IPS-18c (cell line): ENCODE results near the gene GPAM.
"Not testable (repeated sequence)": the region's sequence is repeated elsewhere in the genome, so short reads cannot be mapped to it uniquely, and the experiment has no call there.

Source experiments
- H3K4me3 ChIP-seq: 2 replicates; pipeline ENCODE4 v1.7.0; 2013; ENCODE audit warnings: low read depth, mild to moderate bottlenecking, low read length, moderate library complexity; ENCODE audit not compliant: insufficient read depth
- H3K9me3 ChIP-seq: one replicate; pipeline ENCODE4 v1.6.1; 2013; ENCODE audit warnings: mild to moderate bottlenecking, low read length, moderate library complexity; ENCODE audit not compliant: control insufficient read depth, insufficient read depth

GPAM gene

GRCh38 chr10:112218036-112218390 is 34.4 kb upstream of the GPAM start:
- Histone ChIP-seq H3K9me3 (peaks cover 3% of the 10 kb centered on the region), H3K4me3 (no peak overlapping the region)

GRCh38 chr10:112217386-112218035 is 33.9 kb upstream of the GPAM start:
- H3K4me3 ChIP-seq = no peak overlapping the region
- H3K9me3 ChIP-seq = peaks cover 3% of the 10 kb centered on the region

- no peak overlapping the region for H3K4me3 ChIP-seq
- H3K9me3 ChIP-seq = peaks cover 3% of the 10 kb centered on the region
These were observed 33.4 kb upstream of the GPAM start for GRCh38 chr10:112216966-112217365.

- Histone ChIP-seq H3K4me3 (no peak overlapping the region), H3K9me3 (peaks cover 3% of the 10 kb centered on the region)
These were observed 32.6 kb upstream of the GPAM start for GRCh38 chr10:112216151-112216550.

GRCh38 chr10:112215342-112215774 is 31.8 kb upstream of the GPAM start:
- Histone ChIP-seq H3K4me3 (no peak overlapping the region), H3K9me3 (peaks cover 3% of the 10 kb centered on the region)

GRCh38 chr10:112214298-112214926 is 30.8 kb upstream of the GPAM start:
- Histone ChIP-seq H3K9me3 (peaks cover 3% of the 10 kb centered on the region), H3K4me3 (no peak overlapping the region)

- Histone ChIP-seq H3K4me3 (no peak overlapping the region), H3K9me3 (peaks cover 3% of the 10 kb centered on the region)
These were observed 30.3 kb upstream of the GPAM start for GRCh38 chr10:112213836-112214235.

- no peak overlapping the region for H3K4me3 ChIP-seq
- peaks cover 3% of the 10 kb centered on the region for H3K9me3 ChIP-seq
These were observed 29.7 kb upstream of the GPAM start for GRCh38 chr10:112213098-112213823.

- Histone ChIP-seq H3K9me3 (peaks cover 3% of the 10 kb centered on the region), H3K4me3 (no peak overlapping the region)
These were observed 27.1 kb upstream of the GPAM start for GRCh38 chr10:112210666-112211065.

GRCh38 chr10:112209684-112210131 is 26.1 kb upstream of the GPAM start:
- Histone ChIP-seq H3K4me3 (no peak overlapping the region), H3K9me3 (peaks cover 3% of the 10 kb centered on the region)

- Histone ChIP-seq H3K4me3 (no peak overlapping the region), H3K9me3 (peaks cover 3% of the 10 kb centered on the region)
These were observed 25.4 kb upstream of the GPAM start for GRCh38 chr10:112208997-112209396.

GRCh38 chr10:112208292-112208691 is 24.7 kb upstream of the GPAM start:
- no peaks in the 10 kb centered on the region for H3K9me3 ChIP-seq
- H3K4me3 ChIP-seq = no peak overlapping the region

GRCh38 chr10:112203328-112204076 is 19.9 kb upstream of the GPAM start:
- H3K9me3 ChIP-seq = no peaks in the 10 kb centered on the region
- no peak overlapping the region for H3K4me3 ChIP-seq

- no peaks in the 10 kb centered on the region for H3K9me3 ChIP-seq
- no peak overlapping the region for H3K4me3 ChIP-seq
These were observed 19.1 kb upstream of the GPAM start for GRCh38 chr10:112202561-112203241.

GRCh38 chr10:112202076-112202475 is 18.5 kb upstream of the GPAM start:
- Histone ChIP-seq H3K9me3 (no peaks in the 10 kb centered on the region), H3K4me3 (no peak overlapping the region)

GRCh38 chr10:112201334-112201733 is 17.8 kb upstream of the GPAM start:
- Histone ChIP-seq H3K4me3 (no peak overlapping the region), H3K9me3 (no peaks in the 10 kb centered on the region)

- H3K9me3 ChIP-seq, H3K4me3 ChIP-seq: not testable (repeated sequence)
These were observed 16.7 kb upstream of the GPAM start for GRCh38 chr10:112200259-112200658.
